Lower lobe of right lung (tissue), 2 donors: ENCODE data around the gene CDKAL1. TPM values are rescaled to one million over a fixed set of nuclear protein-coding genes. Genes with fewer than 3 reads are reported as not detected.

Source experiments
- ATAC-seq, 2 donors: fragments of 200-7000 bp; cut with Tn5 transposase; one replicate each; pipeline ENCODE4 v1.9.1; 2020 to 2022; ENCODE audit warnings: mild to moderate bottlenecking in 2 of 2, moderate library complexity in 2 of 2
- DNase-seq: peaks from one replicate; pipeline ENCODE4 v3.0.0-alpha.2; 2020
- H3K27ac ChIP-seq: fragments of 200-600 bp; one replicate; pipeline ENCODE4 v1.8.0; 2022
- H3K27me3 ChIP-seq: fragments of 200-600 bp; one replicate; pipeline ENCODE4 v1.8.0; 2022; ENCODE audit warnings: low read depth
- H3K36me3 ChIP-seq: fragments of 200-600 bp; one replicate; pipeline ENCODE4 v1.8.0; 2022; ENCODE audit warnings: mild to moderate bottlenecking
- H3K4me1 ChIP-seq: fragments of 200-600 bp; one replicate; pipeline ENCODE4 v1.8.0; 2022
- H3K4me3 ChIP-seq: fragments of 200-600 bp; one replicate; pipeline ENCODE4 v1.8.0; 2022; ENCODE audit warnings: mild to moderate bottlenecking
- H3K9me3 ChIP-seq: fragments of 200-600 bp; one replicate; pipeline ENCODE4 v1.8.0; 2022
- CTCF ChIP-seq: fragments of 200-600 bp; IDR thresholded peaks from one replicate; pipeline ENCODE4 v1.8.0; 2022; ENCODE audit warnings: antibody characterized with exemption, mild to moderate bottlenecking
- intact Hi-C: fragments of 100-400 bp; cut with DNase I; formaldehyde crosslinking; loops from one replicate; pipeline ENCODE4 v1.11.0; 2022
- total RNA-seq: library from RNA; stranded (reverse); fragmentation: NEBNext Ultra II Directional; extraction: Animal tissue kit (Norgen Biotek cat#: 25700); gene quantifications from one replicate; pipeline ENCODE4 v1.2.1, GENCODE V29; 2021
- donor health status: DM: no; HTN: yes; CAD: no; lungs with severe emphysema.

The CDKAL1 gene
- total RNA-seq, 1 donor from 2014 or later = 16.0 TPM

GRCh38 chr6:21107796-21108195, 573.5 kb downstream of the CDKAL1 start:
- no peak overlapping the region for H3K27ac ChIP-seq
- DNase-seq = no peak
- intact Hi-C loops = no loop called here

GRCh38 chr6:21109391-21110178, 575.3 kb downstream of the CDKAL1 start:
- Histone ChIP-seq H3K4me1 (peaks cover 15% of the 10 kb centered on the region), H3K9me3 (no peaks in the 10 kb centered on the region), H3K36me3 (no peaks in the 10 kb centered on the region), H3K27me3 (no peaks in the 10 kb centered on the region), H3K27ac (no peak overlapping the region), H3K4me3 (no peak overlapping the region)
- DNase-seq (no peak), ATAC-seq (no peak)
- intact Hi-C loops = no loop called here
- TF ChIP-seq CTCF = no peak

More at GRCh38 chr6:21107796-21108195, 573.5 kb downstream of the CDKAL1 start:
- Histone ChIP-seq H3K27me3 (no peaks in the 10 kb centered on the region), H3K4me3 (no peak overlapping the region), H3K36me3 (no peaks in the 10 kb centered on the region), H3K4me1 (peaks cover 15% of the 10 kb centered on the region), H3K9me3 (no peaks in the 10 kb centered on the region)
- no peak for TF ChIP-seq CTCF
- no peak for ATAC-seq

GRCh38 chr6:21110684-21111083, 576.4 kb downstream of the CDKAL1 start:
- no peaks in the 10 kb centered on the region for H3K9me3 ChIP-seq
- DNase-seq = no peak
- no peak for ATAC-seq
- peaks cover 15% of the 10 kb centered on the region for H3K4me1 ChIP-seq
- H3K36me3 ChIP-seq = no peaks in the 10 kb centered on the region
- no peaks in the 10 kb centered on the region for H3K27me3 ChIP-seq
- H3K4me3 ChIP-seq = no peak overlapping the region
- intact Hi-C loops = no loop called here
- TF ChIP-seq CTCF = no peak
- H3K27ac ChIP-seq = no peak overlapping the region

GRCh38 chr6:21111093-21111725, 577.0 kb downstream of the CDKAL1 start:
- ATAC-seq = no peak

GRCh38 chr6:21115111-21115510, 580.9 kb downstream of the CDKAL1 start:
- no peak for TF ChIP-seq CTCF
- H3K9me3 ChIP-seq = no peaks in the 10 kb centered on the region
- no peaks in the 10 kb centered on the region for H3K36me3 ChIP-seq
- DNase-seq (no peak), ATAC-seq (no peak)
- intact Hi-C loops = no loop called here
- no peak overlapping the region for H3K4me3 ChIP-seq
- H3K4me1 ChIP-seq = peaks cover 7% of the 10 kb centered on the region
- H3K27ac ChIP-seq = no peak overlapping the region
- no peaks in the 10 kb centered on the region for H3K27me3 ChIP-seq

More at GRCh38 chr6:21111093-21111725, 577.0 kb downstream of the CDKAL1 start:
- H3K4me1 ChIP-seq = peaks cover 15% of the 10 kb centered on the region
- no peaks in the 10 kb centered on the region for H3K27me3 ChIP-seq
- no peaks in the 10 kb centered on the region for H3K9me3 ChIP-seq
- no peak for TF ChIP-seq CTCF
- H3K4me3 ChIP-seq = no peak overlapping the region
- DNase-seq = no peak
- no peaks in the 10 kb centered on the region for H3K36me3 ChIP-seq
- intact Hi-C loops = no loop called here
- no peak overlapping the region for H3K27ac ChIP-seq
